Upper lobe of left lung (tissue), 4 donors: ENCODE results near the gene AKR7A2.

Experiments used
- CTCF ChIP-seq, 6 experiments: fragments of 450-650 bp in 4 of 6; fragments of 200-600 bp in 2 of 6; sonication (generic) in 2 of 6; IDR thresholded peaks; one replicate each; pipeline ENCODE4 v1.5.1; 2016 to 2019; ENCODE audit warnings: antibody characterized with exemption in 6 of 6
- POLR2A ChIP-seq, 4 donors: fragments of 450-650 bp; IDR thresholded peaks; one replicate each; pipeline ENCODE4 v1.5.1; 2016 to 2017; ENCODE audit warnings: antibody characterized with exemption in 4 of 4, mild to moderate bottlenecking in 2 of 4

GRCh38 chr1:19257178-19257914, 54.6 kb downstream of the AKR7A2 start:
- no peak for TF ChIP-seq CTCF (IDR thresholded peaks at IDR 0.05)
- no peak for TF ChIP-seq POLR2A (IDR thresholded peaks at IDR 0.05)
